ENCODE data around the gene HOXA3. TPM values are rescaled to one million over a fixed set of nuclear protein-coding genes. Genes with fewer than 3 reads are reported as not detected.

The HOXA3 gene
- total and polyA plus RNA-seq, 2 of the 13 experiments (the other 11 are each of a cell fraction or from before 2014, with no cell fraction given), result 2.9 to 4.6 TPM

DNA sequence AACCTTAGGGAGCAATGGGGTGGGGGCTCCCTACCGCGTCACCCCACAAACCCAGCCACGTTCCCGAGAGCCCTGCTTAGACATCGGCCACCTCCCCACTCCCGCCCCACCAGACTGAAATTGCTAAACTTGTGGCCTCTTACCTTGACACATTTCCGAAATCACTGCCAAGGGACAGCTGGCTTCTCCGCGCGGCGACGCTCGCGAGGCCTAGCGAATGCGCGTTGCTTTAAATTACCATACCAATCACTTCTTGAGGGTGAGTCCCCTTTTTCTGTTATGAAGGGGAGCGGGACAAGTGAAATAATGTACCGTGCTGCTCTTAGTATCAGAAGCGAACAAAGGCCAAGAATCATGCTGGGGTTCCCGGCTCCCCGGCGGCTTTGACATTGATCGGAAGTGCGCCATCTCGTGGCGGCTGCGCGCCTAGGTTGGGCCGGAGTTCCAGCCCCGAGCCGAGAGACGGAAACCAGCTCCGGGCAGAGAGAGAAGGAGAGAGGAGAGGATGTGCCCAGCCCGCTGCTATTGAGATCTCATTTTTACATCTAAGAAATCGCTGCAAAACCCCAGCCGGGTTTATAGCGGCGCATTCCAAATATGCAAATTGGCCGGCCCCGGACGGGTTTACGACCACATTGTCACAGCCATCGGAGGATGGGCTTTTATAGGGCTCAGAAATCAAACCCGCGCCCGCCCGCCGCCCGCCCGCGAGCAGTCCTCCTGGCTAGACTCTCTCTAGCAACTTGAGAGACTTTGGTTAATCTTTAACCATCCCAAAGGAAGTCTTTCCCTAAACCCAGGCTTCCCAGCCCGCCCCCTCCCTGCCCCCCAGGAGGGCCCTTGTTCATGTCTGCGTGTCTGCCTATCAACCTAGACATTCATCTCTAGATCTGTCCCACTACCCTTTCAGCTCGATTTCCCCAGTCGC, 27.4 kb upstream of the HOXA3 start (continued):
- TF ChIP-seq TCF12 (IDR thresholded peaks at IDR 0.05) (no peak), TCF12 (CRISPR knock-in tag; IDR thresholded peaks at IDR 0.05) (no peak), ZNF496 (CRISPR knock-in tag; IDR thresholded peaks at IDR 0.05; ENCODE audit: insufficient replicate concordance) (no peak), ZNF780A (CRISPR knock-in tag; IDR thresholded peaks at IDR 0.05) (no peak), ZNF451 (CRISPR knock-in tag; IDR thresholded peaks at IDR 0.05) (no peak), ZNF720 (CRISPR knock-in tag; IDR thresholded peaks at IDR 0.05) (no peak), KLF13 (CRISPR knock-in tag; IDR thresholded peaks at IDR 0.05) (no peak), RFX5 (IDR thresholded peaks at IDR 0.05; ENCODE audit: low read depth, low read length) (no peak), ZNF335 (CRISPR knock-in tag; IDR thresholded peaks at IDR 0.05) (no peak), ZNF44 (CRISPR knock-in tag; IDR thresholded peaks at IDR 0.05) (no peak), TFE3 (CRISPR knock-in tag; IDR thresholded peaks at IDR 0.05) (no peak), ZFP37 (CRISPR knock-in tag; IDR thresholded peaks at IDR 0.05; ENCODE audit: borderline replicate concordance) (no peak), NR2C2 (CRISPR knock-in tag; IDR thresholded peaks at IDR 0.05; ENCODE audit: borderline replicate concordance) (no peak), FOXJ3 (CRISPR knock-in tag; IDR thresholded peaks at IDR 0.05; ENCODE audit: borderline replicate concordance) (no peak), NFE2L2 (IDR thresholded peaks at IDR 0.05; ENCODE audit: low read length) (no peak), ZNF891 (CRISPR knock-in tag; IDR thresholded peaks at IDR 0.05) (no peak; the same call in 1 of the 2 replicates), SMAD1 (CRISPR knock-in tag; IDR thresholded peaks at IDR 0.05; ENCODE audit: borderline replicate concordance, low read depth) (no peak), ZFY (CRISPR knock-in tag; IDR thresholded peaks at IDR 0.05) (peak; percentile 27; the same call in 1 of the 2 replicates), ETS1 (CRISPR knock-in tag; IDR thresholded peaks at IDR 0.05) (no peak), ZNF746 (CRISPR knock-in tag; IDR thresholded peaks at IDR 0.05) (no peak), ZNF446 (CRISPR knock-in tag; IDR thresholded peaks at IDR 0.05) (no peak)
- TF ChIP-seq, protein P1, sequence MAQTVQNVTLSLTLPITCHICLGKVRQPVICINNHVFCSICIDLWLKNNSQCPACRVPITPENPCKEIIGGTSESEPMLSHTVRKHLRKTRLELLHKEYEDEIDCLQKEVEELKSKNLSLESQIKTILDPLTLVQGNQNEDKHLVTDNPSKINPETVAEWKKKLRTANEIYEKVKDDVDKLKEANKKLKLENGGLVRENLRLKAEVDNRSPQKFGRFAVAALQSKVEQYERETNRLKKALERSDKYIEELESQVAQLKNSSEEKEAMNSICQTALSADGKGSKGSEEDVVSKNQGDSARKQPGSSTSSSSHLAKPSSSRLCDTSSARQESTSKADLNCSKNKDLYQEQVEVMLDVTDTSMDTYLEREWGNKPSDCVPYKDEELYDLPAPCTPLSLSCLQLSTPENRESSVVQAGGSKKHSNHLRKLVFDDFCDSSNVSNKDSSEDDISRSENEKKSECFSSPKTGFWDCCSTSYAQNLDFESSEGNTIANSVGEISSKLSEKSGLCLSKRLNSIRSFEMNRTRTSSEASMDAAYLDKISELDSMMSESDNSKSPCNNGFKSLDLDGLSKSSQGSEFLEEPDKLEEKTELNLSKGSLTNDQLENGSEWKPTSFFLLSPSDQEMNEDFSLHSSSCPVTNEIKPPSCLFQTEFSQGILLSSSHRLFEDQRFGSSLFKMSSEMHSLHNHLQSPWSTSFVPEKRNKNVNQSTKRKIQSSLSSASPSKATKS (CRISPR knock-in tag; IDR thresholded peaks at IDR 0.05), result no peak
- TF ChIP-seq, protein P2, sequence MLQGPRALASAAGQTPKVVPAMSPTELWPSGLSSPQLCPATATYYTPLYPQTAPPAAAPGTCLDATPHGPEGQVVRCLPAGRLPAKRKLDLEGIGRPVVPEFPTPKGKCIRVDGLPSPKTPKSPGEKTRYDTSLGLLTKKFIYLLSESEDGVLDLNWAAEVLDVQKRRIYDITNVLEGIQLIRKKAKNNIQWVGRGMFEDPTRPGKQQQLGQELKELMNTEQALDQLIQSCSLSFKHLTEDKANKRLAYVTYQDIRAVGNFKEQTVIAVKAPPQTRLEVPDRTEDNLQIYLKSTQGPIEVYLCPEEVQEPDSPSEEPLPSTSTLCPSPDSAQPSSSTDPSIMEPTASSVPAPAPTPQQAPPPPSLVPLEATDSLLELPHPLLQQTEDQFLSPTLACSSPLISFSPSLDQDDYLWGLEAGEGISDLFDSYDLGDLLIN (CRISPR knock-in tag; IDR thresholded peaks at IDR 0.05; ENCODE audit: borderline replicate concordance), result no peak

Data from HepG2 (cell line).